RWPE1 (cell line): ENCODE measurements around the gene GJB4.
"Not testable (repeated sequence)": the region's sequence is repeated elsewhere in the genome, so short reads cannot be mapped to it uniquely, and the experiment has no call there.

Source experiments
- CTCF ChIA-PET: fragments of 350-600 bp; sonication (Branson Sonifier 250); formaldehyde crosslinking; extraction: SDS; loops from one replicate; lab custom pipeline; 2021; lab: Yijun Ruan, JAX
- POLR2A ChIA-PET: fragments of 400-600 bp; formaldehyde crosslinking; extraction: SDS; loops from one replicate; lab custom pipeline; 2020; ENCODE audit warnings: antibody characterized with exemption; ENCODE audit not compliant: low non-redundant PET; lab: Yijun Ruan, JAX
- DNase-seq: peaks from one replicate; pipeline ENCODE4 v3.0.0; 2012; ENCODE audit warnings: low spot score
- H3K27ac ChIP-seq: fragments of 450-650 bp; 2 replicates; pipeline ENCODE4 v1.5.1; 2017
- TF ChIP-seq, protein P1 (sequence below): fragments of 450-650 bp; conservative IDR thresholded peaks from 2 replicates; pipeline ENCODE4 v1.5.1; 2017; ENCODE audit warnings: low read depth, mild to moderate bottlenecking

GJB4 gene

DNA sequence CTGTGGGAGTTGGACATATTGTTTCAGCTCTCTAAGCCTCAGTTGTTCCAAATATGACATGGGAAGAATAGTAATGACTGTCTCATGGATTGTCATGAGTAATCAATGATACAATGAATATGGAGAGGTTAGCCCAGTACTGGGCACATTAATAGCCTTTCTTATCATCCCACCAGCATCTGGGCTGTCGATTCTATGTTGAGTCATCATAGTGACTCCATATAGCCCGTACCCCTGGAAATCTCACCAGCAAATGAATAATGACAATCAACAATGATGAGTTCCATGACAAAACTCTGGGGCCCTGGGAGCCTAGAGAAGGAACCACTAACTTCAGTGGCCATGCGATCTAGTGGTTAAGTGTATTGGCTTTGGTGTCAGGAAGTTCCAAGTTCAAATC is 44.4 kb upstream of the GJB4 start:
- H3K27ac ChIP-seq = no peak overlapping the region
- DNase-seq = no peak
- ChIA-PET CTCF (no interaction called here), POLR2A (no interaction called here)
- TF ChIP-seq, protein P1, sequence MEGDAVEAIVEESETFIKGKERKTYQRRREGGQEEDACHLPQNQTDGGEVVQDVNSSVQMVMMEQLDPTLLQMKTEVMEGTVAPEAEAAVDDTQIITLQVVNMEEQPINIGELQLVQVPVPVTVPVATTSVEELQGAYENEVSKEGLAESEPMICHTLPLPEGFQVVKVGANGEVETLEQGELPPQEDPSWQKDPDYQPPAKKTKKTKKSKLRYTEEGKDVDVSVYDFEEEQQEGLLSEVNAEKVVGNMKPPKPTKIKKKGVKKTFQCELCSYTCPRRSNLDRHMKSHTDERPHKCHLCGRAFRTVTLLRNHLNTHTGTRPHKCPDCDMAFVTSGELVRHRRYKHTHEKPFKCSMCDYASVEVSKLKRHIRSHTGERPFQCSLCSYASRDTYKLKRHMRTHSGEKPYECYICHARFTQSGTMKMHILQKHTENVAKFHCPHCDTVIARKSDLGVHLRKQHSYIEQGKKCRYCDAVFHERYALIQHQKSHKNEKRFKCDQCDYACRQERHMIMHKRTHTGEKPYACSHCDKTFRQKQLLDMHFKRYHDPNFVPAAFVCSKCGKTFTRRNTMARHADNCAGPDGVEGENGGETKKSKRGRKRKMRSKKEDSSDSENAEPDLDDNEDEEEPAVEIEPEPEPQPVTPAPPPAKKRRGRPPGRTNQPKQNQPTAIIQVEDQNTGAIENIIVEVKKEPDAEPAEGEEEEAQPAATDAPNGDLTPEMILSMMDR = no peak

DNA sequence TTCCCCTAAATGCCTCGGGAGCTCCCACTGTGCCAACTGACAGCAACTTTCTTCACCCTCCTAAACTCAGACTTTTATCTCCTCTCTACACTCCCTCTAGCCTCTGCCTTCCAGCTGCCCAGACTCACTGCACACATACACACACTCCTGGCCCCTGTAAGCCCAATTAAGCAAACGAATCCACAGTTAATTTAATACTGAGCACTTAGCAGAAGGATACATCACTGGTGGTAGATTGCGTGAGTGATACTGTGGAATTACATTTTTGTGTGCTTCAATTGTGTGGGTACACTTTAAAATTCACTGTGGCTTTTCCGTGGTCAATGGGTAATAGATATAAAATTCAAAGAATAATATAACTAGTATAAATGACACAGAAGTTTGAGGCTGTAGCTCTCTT is 38.3 kb upstream of the GJB4 start:
- no peak for DNase-seq
- ChIA-PET POLR2A (no interaction called here), CTCF (no interaction called here)
- TF ChIP-seq, protein P1 = no peak
- H3K27ac ChIP-seq = no peak overlapping the region

DNA sequence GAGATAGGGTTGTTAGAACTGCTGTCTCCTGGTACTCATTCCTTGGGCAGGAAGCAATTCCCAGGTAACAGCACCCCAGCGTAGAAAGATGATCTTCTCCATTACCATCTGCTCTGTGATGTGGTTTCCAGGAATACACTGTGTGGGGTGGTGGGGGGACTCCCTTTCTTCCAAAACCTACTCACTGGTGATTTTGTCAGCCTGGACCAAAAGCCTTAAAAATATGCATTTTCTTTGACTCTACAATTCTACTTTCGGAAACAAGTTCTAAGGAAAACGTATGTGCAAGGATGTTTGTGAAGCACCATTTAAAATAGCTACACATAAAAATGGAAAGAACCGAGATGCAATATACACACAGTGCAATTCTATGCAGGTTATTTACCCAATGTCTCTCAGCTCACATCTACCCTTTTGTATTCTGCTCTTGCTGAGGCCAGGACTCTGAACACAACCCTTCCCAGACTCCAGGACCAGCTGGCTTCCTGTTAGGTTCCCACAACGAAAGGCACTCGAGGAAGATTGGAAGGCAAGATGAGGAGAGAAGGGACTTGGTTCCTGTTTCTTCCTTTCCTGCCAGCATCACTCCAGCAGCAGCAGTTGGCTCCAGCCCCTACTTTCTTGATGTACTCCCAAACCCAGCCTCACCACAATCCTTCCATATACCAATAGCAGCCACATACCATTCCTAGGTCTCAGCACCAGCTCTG is 37.7 kb upstream of the GJB4 start:
- TF ChIP-seq, protein P1 = no peak
- DNase-seq = no peak
- POLR2A ChIA-PET = no interaction called here
- H3K27ac ChIP-seq = no peak overlapping the region
- CTCF ChIA-PET = no interaction called here

DNA sequence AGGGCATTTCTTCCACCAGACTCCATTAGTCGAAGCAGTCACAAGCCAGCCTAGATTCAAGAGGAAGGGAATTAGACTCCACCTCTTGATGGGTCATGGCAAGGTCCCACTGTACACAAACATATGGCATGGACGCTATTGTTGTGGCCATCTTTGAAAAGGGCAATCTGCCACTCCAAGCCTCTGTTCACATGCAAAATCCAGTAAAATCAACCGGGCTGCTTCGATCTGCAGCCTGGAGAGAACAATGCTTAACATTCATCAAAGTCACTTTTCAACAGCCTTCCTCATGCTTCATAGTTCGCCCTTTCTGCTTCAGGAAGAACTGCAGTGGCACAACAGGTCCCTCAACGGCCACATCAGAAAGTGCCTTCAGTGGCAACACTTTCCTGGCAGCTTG is 32.7 kb upstream of the GJB4 start:
- H3K27ac ChIP-seq = no peak overlapping the region
- TF ChIP-seq, protein P1 = no peak
- ChIA-PET CTCF (interaction anchor here (0.8 kb wide), 1 partner anchor 1115 kb away, joined by 5 read pairs; no protein-coding TSS in a partner anchor), POLR2A (no interaction called here)
- no peak for DNase-seq

DNA sequence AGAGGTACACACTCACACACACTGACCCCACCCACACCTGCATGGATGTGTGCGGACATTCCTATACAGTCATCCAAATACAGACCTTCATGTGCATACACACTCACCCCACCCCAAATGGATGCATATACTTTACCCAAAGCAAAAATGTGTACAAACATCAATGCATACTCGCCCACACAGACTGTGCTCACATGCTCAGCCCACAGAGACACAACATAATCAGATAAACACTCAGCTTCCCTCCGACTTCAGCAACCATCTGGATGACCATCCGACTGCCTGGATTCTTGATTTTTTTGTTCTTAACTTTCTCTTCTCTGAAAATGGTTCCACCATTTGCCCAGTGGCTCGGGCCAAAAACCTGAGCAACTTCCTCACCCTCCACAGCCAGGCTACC is 29.1 kb upstream of the GJB4 start:
- DNase-seq = no peak
- CTCF ChIA-PET = no interaction called here
- TF ChIP-seq, protein P1 = no peak
- no peak overlapping the region for H3K27ac ChIP-seq
- POLR2A ChIA-PET = no interaction called here

DNA sequence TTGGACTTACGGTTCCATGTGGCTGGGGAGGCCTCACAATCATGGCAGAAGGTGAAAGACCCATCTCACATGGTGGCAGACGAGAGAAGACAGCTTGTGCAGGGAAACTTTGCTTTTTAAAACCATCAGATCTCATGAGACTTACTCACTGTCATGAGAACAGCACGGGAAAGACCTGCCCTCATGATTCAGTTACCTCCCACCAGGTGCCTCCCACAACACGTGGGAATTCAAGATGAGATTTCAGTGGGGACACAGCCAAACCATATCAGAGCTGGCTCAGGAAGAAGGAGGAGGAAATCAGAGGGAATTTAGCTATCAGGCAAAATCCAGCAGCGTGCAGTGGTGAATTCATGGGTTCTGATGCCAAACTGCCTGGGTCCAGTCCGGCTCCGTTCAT is 26.7 kb upstream of the GJB4 start:
- H3K27ac ChIP-seq, DNase-seq, CTCF ChIA-PET, POLR2A ChIA-PET: not testable (repeated sequence)

DNA sequence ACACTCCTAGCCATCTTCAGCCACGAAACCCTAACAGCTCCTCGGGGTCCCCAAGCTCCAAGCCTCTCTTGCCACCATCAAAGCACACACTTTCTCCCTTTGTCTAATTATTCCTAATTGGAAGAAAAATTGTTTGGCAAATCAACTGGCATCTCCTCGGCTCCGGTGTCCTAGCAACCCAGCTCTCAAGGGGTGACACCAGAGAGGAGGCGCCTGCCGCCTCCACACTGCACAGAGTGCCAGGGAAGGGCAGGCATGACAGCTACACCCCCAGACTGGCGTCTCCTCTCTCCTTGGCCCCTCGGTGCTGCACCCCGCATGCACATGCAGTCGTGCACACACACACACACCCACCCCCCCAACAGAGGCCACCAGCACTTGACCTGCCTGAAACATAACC is 22.8 kb upstream of the GJB4 start:
- ChIA-PET CTCF (no interaction called here), POLR2A (no interaction called here)
- DNase-seq = no peak
- H3K27ac ChIP-seq = no peak overlapping the region
- TF ChIP-seq, protein P1 = no peak

DNA sequence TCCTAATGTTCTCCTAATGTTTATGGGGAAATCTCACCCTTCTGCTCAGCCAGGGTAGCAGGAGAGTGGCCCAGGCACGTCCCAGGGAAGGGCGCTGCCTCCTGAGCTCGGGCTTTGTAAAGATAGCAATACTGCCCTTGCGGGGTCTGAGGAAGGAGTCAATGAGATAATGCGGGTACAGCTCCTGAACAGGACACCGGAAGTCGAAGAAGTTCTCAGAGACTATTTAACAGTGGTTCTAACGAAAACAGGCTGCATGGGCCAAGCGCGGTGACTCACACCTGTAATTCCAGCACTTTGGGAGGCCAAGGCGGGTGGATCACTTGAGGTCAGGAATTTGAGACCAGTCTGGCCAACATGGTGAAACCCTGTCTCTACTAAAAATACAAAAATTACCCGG is 22.3 kb upstream of the GJB4 start:
- DNase-seq, CTCF ChIA-PET, POLR2A ChIA-PET, H3K27ac ChIP-seq: not testable (repeated sequence)
